H9 (cell line): ENCODE data around the gene RABGAP1. TPM values are rescaled to one million over a fixed set of nuclear protein-coding genes. Genes with fewer than 3 reads are reported as not detected.
A peak's percentile ranks its signal among the peaks of the same experiment; 100 is the strongest.

Source experiments
- DNase-seq: peaks from one replicate; pipeline ENCODE4 v3.0.0-alpha.2; 2017
- H2AFZ ChIP-seq: one replicate; pipeline ENCODE4 v1.6.1; 2013; ENCODE audit warnings: mild to moderate bottlenecking, low read length, control low read depth, moderate library complexity
- H2AK5ac ChIP-seq: 2 replicates; pipeline ENCODE4 v1.6.1; 2013; ENCODE audit warnings: low read length, control low read depth, mixed read lengths; ENCODE audit not compliant: insufficient read length
- H2BK120ac ChIP-seq: one replicate; pipeline ENCODE4 v1.6.1; 2013; ENCODE audit warnings: low read depth, mild to moderate bottlenecking, low read length, control low read depth, inconsistent platforms; ENCODE audit not compliant: poor library complexity, severe bottlenecking
- H2BK12ac ChIP-seq: 2 replicates; pipeline ENCODE4 v1.6.1; 2013; ENCODE audit warnings: low read length, control low read depth, mixed read lengths, low read depth; ENCODE audit not compliant: insufficient read length
- H2BK15ac ChIP-seq: 2 replicates; pipeline ENCODE4 v1.6.1; 2013; ENCODE audit warnings: low read depth, low read length, control low read depth
- H2BK20ac ChIP-seq: one replicate; pipeline ENCODE4 v1.6.1; 2013; ENCODE audit warnings: low read depth, mild to moderate bottlenecking, low read length, control low read depth, inconsistent platforms; ENCODE audit not compliant: poor library complexity, severe bottlenecking
- H2BK5ac ChIP-seq: 2 replicates; pipeline ENCODE4 v1.6.1; 2013; ENCODE audit warnings: low read length, control low read depth, mixed read lengths; ENCODE audit not compliant: insufficient read length
- H3K14ac ChIP-seq: 2 replicates; pipeline ENCODE4 v1.6.1; 2013; ENCODE audit warnings: low read length, control low read depth; ENCODE audit not compliant: insufficient read depth
- H3K18ac ChIP-seq: 2 replicates; pipeline ENCODE4 v1.6.1; 2013; ENCODE audit warnings: low read depth, mild to moderate bottlenecking, mixed read lengths, low read length, control low read depth; ENCODE audit not compliant: insufficient read length
- H3K23ac ChIP-seq: 2 replicates; pipeline ENCODE4 v1.6.1; 2013; ENCODE audit warnings: low read length, control low read depth, mixed read lengths, low read depth; ENCODE audit not compliant: insufficient read length
- H3K23me2 ChIP-seq: 2 replicates; pipeline ENCODE4 v1.6.1; 2013; ENCODE audit warnings: low read depth, mild to moderate bottlenecking, mixed read lengths, low read length, control low read depth; ENCODE audit not compliant: insufficient read length, poor library complexity, severe bottlenecking
- H3K27ac ChIP-seq: 2 replicates; pipeline ENCODE4 v1.5.1; 2013; ENCODE audit warnings: low read length, control low read depth, mixed read lengths, low read depth; ENCODE audit not compliant: insufficient read length
- H3K27me3 ChIP-seq: 2 replicates; pipeline ENCODE4 v1.6.1; 2013; ENCODE audit warnings: low read length, control low read depth, inconsistent platforms; ENCODE audit not compliant: insufficient read depth
- H3K4ac ChIP-seq: 2 replicates; pipeline ENCODE4 v1.6.1; 2013; ENCODE audit warnings: low read depth, mild to moderate bottlenecking, control low read depth, inconsistent platforms, low read length, moderate library complexity
- H3K4me1 ChIP-seq: 2 replicates; pipeline ENCODE4 v1.6.1; 2013; ENCODE audit warnings: low read length, control low read depth, inconsistent platforms; ENCODE audit not compliant: insufficient read depth
- H3K4me2 ChIP-seq: 2 replicates; pipeline ENCODE4 v1.6.1; 2013; ENCODE audit warnings: low read length, control low read depth, mixed read lengths; ENCODE audit not compliant: insufficient read length, insufficient read depth
- H3K56ac ChIP-seq: 2 replicates; pipeline ENCODE4 v1.6.1; 2013; ENCODE audit warnings: low read depth, mild to moderate bottlenecking, mixed read lengths, low read length, control low read depth; ENCODE audit not compliant: insufficient read length
- H3K79me1 ChIP-seq: 2 replicates; pipeline ENCODE4 v1.6.1; 2013; ENCODE audit warnings: low read depth, mild to moderate bottlenecking, moderate library complexity, low read length, control low read depth, inconsistent platforms; ENCODE audit not compliant: insufficient read depth, poor library complexity, severe bottlenecking
- H3K79me2 ChIP-seq: 2 replicates; pipeline ENCODE4 v1.6.1; 2013; ENCODE audit warnings: low read length, control low read depth, inconsistent platforms; ENCODE audit not compliant: insufficient read depth
- H3K9ac ChIP-seq: 2 replicates; pipeline ENCODE4 v1.6.1; 2013; ENCODE audit warnings: low read length, control low read depth, mixed read lengths; ENCODE audit not compliant: insufficient read length; ENCODE audit errors: extremely low read depth
- H3K9me3 ChIP-seq: one replicate; pipeline ENCODE4 v1.6.1; 2013; ENCODE audit warnings: low read depth, low read length, inconsistent platforms; ENCODE audit not compliant: control insufficient read depth
- H3T11ph ChIP-seq: one replicate; pipeline ENCODE4 v1.6.1; 2013; ENCODE audit warnings: mild to moderate bottlenecking, low read length, control low read depth, inconsistent platforms
- H4K20me1 ChIP-seq: one replicate; pipeline ENCODE4 v1.6.1; 2013; ENCODE audit not compliant: control insufficient read depth, insufficient read length, insufficient read depth
- H4K5ac ChIP-seq: 2 replicates; pipeline ENCODE4 v1.6.1; 2013; ENCODE audit warnings: low read depth, mild to moderate bottlenecking, mixed read lengths, low read length, control low read depth; ENCODE audit not compliant: insufficient read length
- H4K8ac ChIP-seq: replicated peaks from 2 replicates; pipeline ENCODE4 v1.6.1; 2013; ENCODE audit warnings: low read length, control low read depth, mixed read lengths, low read depth; ENCODE audit not compliant: insufficient read length
- H4K91ac ChIP-seq: 2 replicates; pipeline ENCODE4 v1.6.1; 2013; ENCODE audit warnings: low read depth, mild to moderate bottlenecking, moderate library complexity, mixed read lengths, low read length, control low read depth; ENCODE audit not compliant: insufficient read length
- H3K27ac Mint-ChIP-seq, 3 experiments: 2 replicates in 2 of 3; 3 replicates in 1 of 3; pipeline ENCODE4 v1.8.0; 2020 to 2021; ENCODE audit warnings: mixed read lengths in 3 of 3, mild to moderate bottlenecking in 1 of 3, moderate library complexity in 1 of 3
- H3K27me3 Mint-ChIP-seq: 2 replicates; pipeline ENCODE4 v1.8.0; 2021; ENCODE audit warnings: low read depth, mild to moderate bottlenecking, moderate library complexity, mixed read lengths
- H3K36me3 Mint-ChIP-seq, 3 experiments: 2 replicates in 2 of 3; 3 replicates in 1 of 3; pipeline ENCODE4 v1.8.0; 2020 to 2021; ENCODE audit warnings: low read depth in 3 of 3, mixed read lengths in 3 of 3; ENCODE audit not compliant: insufficient read depth in 1 of 3
- H3K4me1 Mint-ChIP-seq, 2 experiments: 2 replicates each; pipeline ENCODE4 v1.8.0; 2020; ENCODE audit warnings: mixed read lengths in 2 of 2
- H3K4me3 Mint-ChIP-seq, 2 experiments: 2 replicates in 1 of 2; 3 replicates in 1 of 2; pipeline ENCODE4 v1.8.0; 2020 to 2021; ENCODE audit warnings: mild to moderate bottlenecking in 2 of 2, mixed read lengths in 2 of 2, moderate library complexity in 1 of 2
- H3K9me3 Mint-ChIP-seq, 2 experiments: 2 replicates in 1 of 2; 3 replicates in 1 of 2; pipeline ENCODE4 v1.8.0; 2020; ENCODE audit warnings: mild to moderate bottlenecking in 2 of 2, mixed read lengths in 2 of 2, moderate library complexity in 1 of 2
- CTCF ChIP-seq: fragments of 200-600 bp; sonication (generic); conservative IDR thresholded peaks from 3 replicates; pipeline ENCODE4 v1.8.0; 2021; ENCODE audit warnings: antibody characterized with exemption, mild to moderate bottlenecking
- WGBS: extraction: QIAGEN DNeasy Blood & Tissue Kit; methylation state at CpG from one replicate; pipeline ENCODE4 v1.1.7; 2013; ENCODE audit warnings: missing lambda C conversion rate, low lambda C conversion rate, mixed read lengths; ENCODE audit not compliant: insufficient read length; ENCODE audit errors: extremely low coverage; 5-methylcytosine and 5-hydroxymethylcytosine counted together
- total RNA-seq: library from RNA; stranded (reverse); gene quantifications from 2 replicates; pipeline ENCODE4 v1.2.1, GENCODE V29; 2021

RABGAP1 gene
- total RNA-seq, 1 experiment from 2014 or later: 31.6 TPM

- Mint-ChIP-seq H3K27ac (peak overlapping the region in 1 of 3 experiments; percentile 37; a peak in 3 of 7 replicates), H3K9me3 (no peaks in the 10 kb centered on the region), H3K4me3 (no peak overlapping the region), H3K4me1 (peaks cover 22 to 47% of the 10 kb centered on the region in 2 experiments), H3K36me3 (peaks cover 0 to 4% (median 0%) of the 10 kb centered on the region in 3 experiments; a peak in 2 of 7 replicates), H3K27me3 (no peaks in the 10 kb centered on the region)
- no peak overlapping the region for H3T11ph ChIP-seq
- no peak overlapping the region for H3K27ac ChIP-seq
- H3K4me2 ChIP-seq: no peak overlapping the region
- no peak overlapping the region for H2AK5ac ChIP-seq
- no peak overlapping the region for H3K56ac ChIP-seq
- H3K79me1 ChIP-seq: peaks cover 9% of the 10 kb centered on the region
- no peaks in the 10 kb centered on the region for H3K23me2 ChIP-seq
- no peak overlapping the region for H2BK5ac ChIP-seq
- H3K27me3 ChIP-seq: no peaks in the 10 kb centered on the region
- no peak overlapping the region for H3K4ac ChIP-seq
- no peaks in the 10 kb centered on the region for H4K20me1 ChIP-seq
- H2BK120ac ChIP-seq: no peak overlapping the region
- H3K79me2 ChIP-seq: peaks cover 28% of the 10 kb centered on the region
- H3K14ac ChIP-seq: no peak overlapping the region
- no peak for DNase-seq
- WGBS: no CpG with 5 or more reads among the region's 3 CpGs
- H2BK20ac ChIP-seq: no peak overlapping the region
- no peak overlapping the region for H2BK12ac ChIP-seq
- H3K9me3 ChIP-seq: no peaks in the 10 kb centered on the region
- H3K4me1 ChIP-seq: no peaks in the 10 kb centered on the region
- H2BK15ac ChIP-seq: no peak overlapping the region
- no peak for TF ChIP-seq CTCF
- no peak overlapping the region for H3K18ac ChIP-seq
- H4K5ac ChIP-seq: no peak overlapping the region
- no peak overlapping the region for H4K91ac ChIP-seq
- no peak overlapping the region for H2AFZ ChIP-seq
- no peak overlapping the region for H3K23ac ChIP-seq
- no peak overlapping the region for H4K8ac ChIP-seq
- no peak overlapping the region for H3K9ac ChIP-seq
These were observed 9.4 kb downstream of the RABGAP1 start for GRCh38 chr9:122950263-122950662.
